HUES48 (cell line): ENCODE measurements around the gene CPB2.

Source experiments
- H3K27ac ChIP-seq: one replicate; pipeline ENCODE4 v1.7.0; 2013; ENCODE audit warnings: low read depth, low read length, inconsistent platforms
- H3K27me3 ChIP-seq: 2 replicates; pipeline ENCODE4 v1.6.1; 2013; ENCODE audit warnings: mild to moderate bottlenecking, low read length; ENCODE audit not compliant: control insufficient read depth, insufficient read depth
- H3K36me3 ChIP-seq: 2 replicates; pipeline ENCODE4 v1.6.1; 2013; ENCODE audit warnings: low read length; ENCODE audit not compliant: control insufficient read depth, insufficient read depth
- H3K4me1 ChIP-seq: 2 replicates; pipeline ENCODE4 v1.6.1; 2013; ENCODE audit warnings: mild to moderate bottlenecking, low read length; ENCODE audit not compliant: control insufficient read depth, insufficient read depth
- H3K4me3 ChIP-seq: 2 replicates; pipeline ENCODE4 v1.5.1; 2013; ENCODE audit warnings: mild to moderate bottlenecking, low read depth, low read length
- H3K9ac ChIP-seq: 2 replicates; pipeline ENCODE4 v1.6.1; 2013; ENCODE audit warnings: mild to moderate bottlenecking, low read depth, low read length, moderate library complexity
- H3K9me3 ChIP-seq: 2 replicates; pipeline ENCODE4 v1.6.1; 2013; ENCODE audit warnings: low read length; ENCODE audit not compliant: control insufficient read depth, insufficient read depth

Gene CPB2

GRCh38 chr13:46113596-46113995, 8.8 kb upstream of the CPB2 start:
- H3K27me3 ChIP-seq = no peaks in the 10 kb centered on the region

GRCh38 chr13:46111151-46111550, 6.3 kb upstream of the CPB2 start:
- Histone ChIP-seq H3K27ac (no peak overlapping the region), H3K9ac (no peak overlapping the region), H3K36me3 (no peaks in the 10 kb centered on the region)

More at GRCh38 chr13:46113596-46113995, 8.8 kb upstream of the CPB2 start:
- no peak overlapping the region for H3K4me3 ChIP-seq
- no peaks in the 10 kb centered on the region for H3K4me1 ChIP-seq
- no peak overlapping the region for H3K9ac ChIP-seq
- no peaks in the 10 kb centered on the region for H3K9me3 ChIP-seq
- no peaks in the 10 kb centered on the region for H3K36me3 ChIP-seq
- H3K27ac ChIP-seq = no peak overlapping the region

GRCh38 chr13:46109451-46109850, 4.6 kb upstream of the CPB2 start:
- Histone ChIP-seq H3K4me1 (no peaks in the 10 kb centered on the region), H3K4me3 (no peak overlapping the region), H3K36me3 (no peaks in the 10 kb centered on the region), H3K27ac (no peak overlapping the region), H3K9me3 (no peaks in the 10 kb centered on the region), H3K27me3 (no peaks in the 10 kb centered on the region), H3K9ac (no peak overlapping the region)

More at GRCh38 chr13:46111151-46111550, 6.3 kb upstream of the CPB2 start:
- Histone ChIP-seq H3K4me3 (no peak overlapping the region), H3K9me3 (no peaks in the 10 kb centered on the region), H3K4me1 (no peaks in the 10 kb centered on the region), H3K27me3 (no peaks in the 10 kb centered on the region)

- Histone ChIP-seq H3K4me1 (no peaks in the 10 kb centered on the region), H3K4me3 (no peak overlapping the region), H3K9me3 (no peaks in the 10 kb centered on the region), H3K36me3 (no peaks in the 10 kb centered on the region), H3K27ac (no peak overlapping the region), H3K27me3 (no peaks in the 10 kb centered on the region), H3K9ac (no peak overlapping the region)
These were observed 2.1 kb upstream of the CPB2 start for GRCh38 chr13:46106839-46107371.

- H3K9ac ChIP-seq = no peak overlapping the region
- H3K4me1 ChIP-seq = no peaks in the 10 kb centered on the region
- H3K27me3 ChIP-seq = no peaks in the 10 kb centered on the region
- H3K4me3 ChIP-seq = no peak overlapping the region
- H3K27ac ChIP-seq = no peak overlapping the region
- no peaks in the 10 kb centered on the region for H3K36me3 ChIP-seq
- no peaks in the 10 kb centered on the region for H3K9me3 ChIP-seq
These were observed 1.8 kb downstream of the CPB2 start for GRCh38 chr13:46103037-46103436.

- Histone ChIP-seq H3K9ac (no peak overlapping the region), H3K4me3 (no peak overlapping the region), H3K36me3 (no peaks in the 10 kb centered on the region), H3K27ac (no peak overlapping the region), H3K4me1 (no peaks in the 10 kb centered on the region), H3K9me3 (no peaks in the 10 kb centered on the region), H3K27me3 (no peaks in the 10 kb centered on the region)
These were observed 2.6 kb downstream of the CPB2 start for GRCh38 chr13:46102255-46102605.

- no peak overlapping the region for H3K4me3 ChIP-seq
- H3K27ac ChIP-seq = no peak overlapping the region
- H3K36me3 ChIP-seq = no peaks in the 10 kb centered on the region
- H3K4me1 ChIP-seq = no peaks in the 10 kb centered on the region
- H3K9ac ChIP-seq = no peak overlapping the region
- no peaks in the 10 kb centered on the region for H3K27me3 ChIP-seq
- H3K9me3 ChIP-seq = no peaks in the 10 kb centered on the region
These were observed 3.2 kb downstream of the CPB2 start for GRCh38 chr13:46101484-46102254.

- H3K9me3 ChIP-seq = no peaks in the 10 kb centered on the region
- H3K27me3 ChIP-seq = no peaks in the 10 kb centered on the region
- no peak overlapping the region for H3K9ac ChIP-seq
- H3K4me3 ChIP-seq = no peak overlapping the region
- no peaks in the 10 kb centered on the region for H3K36me3 ChIP-seq
- no peaks in the 10 kb centered on the region for H3K4me1 ChIP-seq
- H3K27ac ChIP-seq = no peak overlapping the region
These were observed 3.8 kb downstream of the CPB2 start for GRCh38 chr13:46101002-46101401.

GRCh38 chr13:46100191-46100815, 4.5 kb downstream of the CPB2 start:
- Histone ChIP-seq H3K4me1 (no peaks in the 10 kb centered on the region), H3K27ac (no peak overlapping the region), H3K36me3 (no peaks in the 10 kb centered on the region), H3K4me3 (no peak overlapping the region), H3K9me3 (no peaks in the 10 kb centered on the region), H3K27me3 (no peaks in the 10 kb centered on the region), H3K9ac (no peak overlapping the region)

GRCh38 chr13:46097663-46098062, 7.2 kb downstream of the CPB2 start:
- no peaks in the 10 kb centered on the region for H3K27me3 ChIP-seq
- H3K27ac ChIP-seq = no peak overlapping the region
- H3K9me3 ChIP-seq = no peaks in the 10 kb centered on the region
- no peak overlapping the region for H3K4me3 ChIP-seq
- H3K4me1 ChIP-seq = no peaks in the 10 kb centered on the region
- no peaks in the 10 kb centered on the region for H3K36me3 ChIP-seq
- H3K9ac ChIP-seq = no peak overlapping the region

GRCh38 chr13:46097015-46097414, 7.8 kb downstream of the CPB2 start:
- Histone ChIP-seq H3K27me3 (no peaks in the 10 kb centered on the region), H3K27ac (no peak overlapping the region), H3K9ac (no peak overlapping the region), H3K4me3 (no peak overlapping the region), H3K9me3 (no peaks in the 10 kb centered on the region), H3K4me1 (no peaks in the 10 kb centered on the region), H3K36me3 (no peaks in the 10 kb centered on the region)
